H9 (cell line): Measurements from ENCODE around the gene TAP2. TPM values are rescaled to one million over a fixed set of nuclear protein-coding genes. Genes with fewer than 3 reads are reported as not detected.

ENCODE experiments used
- DNase-seq: peaks from one replicate; pipeline ENCODE4 v3.0.0-alpha.2; 2017
- H2AFZ ChIP-seq: one replicate; pipeline ENCODE4 v1.6.1; 2013; ENCODE audit warnings: mild to moderate bottlenecking, low read length, control low read depth, moderate library complexity
- H2AK5ac ChIP-seq: 2 replicates; pipeline ENCODE4 v1.6.1; 2013; ENCODE audit warnings: low read length, control low read depth, mixed read lengths; ENCODE audit not compliant: insufficient read length
- H2BK120ac ChIP-seq: one replicate; pipeline ENCODE4 v1.6.1; 2013; ENCODE audit warnings: low read depth, mild to moderate bottlenecking, low read length, control low read depth, inconsistent platforms; ENCODE audit not compliant: poor library complexity, severe bottlenecking
- H2BK12ac ChIP-seq: 2 replicates; pipeline ENCODE4 v1.6.1; 2013; ENCODE audit warnings: low read length, control low read depth, mixed read lengths, low read depth; ENCODE audit not compliant: insufficient read length
- H2BK15ac ChIP-seq: 2 replicates; pipeline ENCODE4 v1.6.1; 2013; ENCODE audit warnings: low read depth, low read length, control low read depth
- H2BK20ac ChIP-seq: one replicate; pipeline ENCODE4 v1.6.1; 2013; ENCODE audit warnings: low read depth, mild to moderate bottlenecking, low read length, control low read depth, inconsistent platforms; ENCODE audit not compliant: poor library complexity, severe bottlenecking
- H2BK5ac ChIP-seq: 2 replicates; pipeline ENCODE4 v1.6.1; 2013; ENCODE audit warnings: low read length, control low read depth, mixed read lengths; ENCODE audit not compliant: insufficient read length
- H3K14ac ChIP-seq: 2 replicates; pipeline ENCODE4 v1.6.1; 2013; ENCODE audit warnings: low read length, control low read depth; ENCODE audit not compliant: insufficient read depth
- H3K18ac ChIP-seq: 2 replicates; pipeline ENCODE4 v1.6.1; 2013; ENCODE audit warnings: low read depth, mild to moderate bottlenecking, mixed read lengths, low read length, control low read depth; ENCODE audit not compliant: insufficient read length
- H3K23ac ChIP-seq: 2 replicates; pipeline ENCODE4 v1.6.1; 2013; ENCODE audit warnings: low read length, control low read depth, mixed read lengths, low read depth; ENCODE audit not compliant: insufficient read length
- H3K23me2 ChIP-seq: 2 replicates; pipeline ENCODE4 v1.6.1; 2013; ENCODE audit warnings: low read depth, mild to moderate bottlenecking, mixed read lengths, low read length, control low read depth; ENCODE audit not compliant: insufficient read length, poor library complexity, severe bottlenecking
- H3K27ac ChIP-seq: 2 replicates; pipeline ENCODE4 v1.5.1; 2013; ENCODE audit warnings: low read length, control low read depth, mixed read lengths, low read depth; ENCODE audit not compliant: insufficient read length
- H3K27me3 ChIP-seq: 2 replicates; pipeline ENCODE4 v1.6.1; 2013; ENCODE audit warnings: low read length, control low read depth, inconsistent platforms; ENCODE audit not compliant: insufficient read depth
- H3K4ac ChIP-seq: 2 replicates; pipeline ENCODE4 v1.6.1; 2013; ENCODE audit warnings: low read depth, mild to moderate bottlenecking, control low read depth, inconsistent platforms, low read length, moderate library complexity
- H3K4me1 ChIP-seq: 2 replicates; pipeline ENCODE4 v1.6.1; 2013; ENCODE audit warnings: low read length, control low read depth, inconsistent platforms; ENCODE audit not compliant: insufficient read depth
- H3K4me2 ChIP-seq: 2 replicates; pipeline ENCODE4 v1.6.1; 2013; ENCODE audit warnings: low read length, control low read depth, mixed read lengths; ENCODE audit not compliant: insufficient read length, insufficient read depth
- H3K56ac ChIP-seq: 2 replicates; pipeline ENCODE4 v1.6.1; 2013; ENCODE audit warnings: low read depth, mild to moderate bottlenecking, mixed read lengths, low read length, control low read depth; ENCODE audit not compliant: insufficient read length
- H3K79me1 ChIP-seq: 2 replicates; pipeline ENCODE4 v1.6.1; 2013; ENCODE audit warnings: low read depth, mild to moderate bottlenecking, moderate library complexity, low read length, control low read depth, inconsistent platforms; ENCODE audit not compliant: insufficient read depth, poor library complexity, severe bottlenecking
- H3K79me2 ChIP-seq: 2 replicates; pipeline ENCODE4 v1.6.1; 2013; ENCODE audit warnings: low read length, control low read depth, inconsistent platforms; ENCODE audit not compliant: insufficient read depth
- H3K9ac ChIP-seq: 2 replicates; pipeline ENCODE4 v1.6.1; 2013; ENCODE audit warnings: low read length, control low read depth, mixed read lengths; ENCODE audit not compliant: insufficient read length; ENCODE audit errors: extremely low read depth
- H3K9me3 ChIP-seq: one replicate; pipeline ENCODE4 v1.6.1; 2013; ENCODE audit warnings: low read depth, low read length, inconsistent platforms; ENCODE audit not compliant: control insufficient read depth
- H3T11ph ChIP-seq: one replicate; pipeline ENCODE4 v1.6.1; 2013; ENCODE audit warnings: mild to moderate bottlenecking, low read length, control low read depth, inconsistent platforms
- H4K20me1 ChIP-seq: one replicate; pipeline ENCODE4 v1.6.1; 2013; ENCODE audit not compliant: control insufficient read depth, insufficient read length, insufficient read depth
- H4K5ac ChIP-seq: 2 replicates; pipeline ENCODE4 v1.6.1; 2013; ENCODE audit warnings: low read depth, mild to moderate bottlenecking, mixed read lengths, low read length, control low read depth; ENCODE audit not compliant: insufficient read length
- H4K8ac ChIP-seq: replicated peaks from 2 replicates; pipeline ENCODE4 v1.6.1; 2013; ENCODE audit warnings: low read length, control low read depth, mixed read lengths, low read depth; ENCODE audit not compliant: insufficient read length
- H4K91ac ChIP-seq: 2 replicates; pipeline ENCODE4 v1.6.1; 2013; ENCODE audit warnings: low read depth, mild to moderate bottlenecking, moderate library complexity, mixed read lengths, low read length, control low read depth; ENCODE audit not compliant: insufficient read length
- H3K27ac Mint-ChIP-seq, 3 experiments: 2 replicates in 2 of 3; 3 replicates in 1 of 3; pipeline ENCODE4 v1.8.0; 2020 to 2021; ENCODE audit warnings: mixed read lengths in 3 of 3, mild to moderate bottlenecking in 1 of 3, moderate library complexity in 1 of 3
- H3K27me3 Mint-ChIP-seq: 2 replicates; pipeline ENCODE4 v1.8.0; 2021; ENCODE audit warnings: low read depth, mild to moderate bottlenecking, moderate library complexity, mixed read lengths
- H3K36me3 Mint-ChIP-seq, 3 experiments: 2 replicates in 2 of 3; 3 replicates in 1 of 3; pipeline ENCODE4 v1.8.0; 2020 to 2021; ENCODE audit warnings: low read depth in 3 of 3, mixed read lengths in 3 of 3; ENCODE audit not compliant: insufficient read depth in 1 of 3
- H3K4me1 Mint-ChIP-seq, 2 experiments: 2 replicates each; pipeline ENCODE4 v1.8.0; 2020; ENCODE audit warnings: mixed read lengths in 2 of 2
- H3K4me3 Mint-ChIP-seq, 2 experiments: 2 replicates in 1 of 2; 3 replicates in 1 of 2; pipeline ENCODE4 v1.8.0; 2020 to 2021; ENCODE audit warnings: mild to moderate bottlenecking in 2 of 2, mixed read lengths in 2 of 2, moderate library complexity in 1 of 2
- H3K9me3 Mint-ChIP-seq, 2 experiments: 2 replicates in 1 of 2; 3 replicates in 1 of 2; pipeline ENCODE4 v1.8.0; 2020; ENCODE audit warnings: mild to moderate bottlenecking in 2 of 2, mixed read lengths in 2 of 2, moderate library complexity in 1 of 2
- WGBS: extraction: QIAGEN DNeasy Blood & Tissue Kit; methylation state at CpG from one replicate; pipeline ENCODE4 v1.1.7; 2013; ENCODE audit warnings: missing lambda C conversion rate, low lambda C conversion rate, mixed read lengths; ENCODE audit not compliant: insufficient read length; ENCODE audit errors: extremely low coverage; 5-methylcytosine and 5-hydroxymethylcytosine counted together
- total RNA-seq: library from RNA; stranded (reverse); gene quantifications from 2 replicates; pipeline ENCODE4 v1.2.1, GENCODE V29; 2021
- TF ChIP-seq, protein P1 (sequence below): fragments of 200-600 bp; sonication (generic); conservative IDR thresholded peaks from 3 replicates; pipeline ENCODE4 v1.8.0; 2021; ENCODE audit warnings: antibody characterized with exemption, mild to moderate bottlenecking

Gene TAP2
- total RNA-seq, 1 experiment from 2014 or later: 16.3 TPM

DNA sequence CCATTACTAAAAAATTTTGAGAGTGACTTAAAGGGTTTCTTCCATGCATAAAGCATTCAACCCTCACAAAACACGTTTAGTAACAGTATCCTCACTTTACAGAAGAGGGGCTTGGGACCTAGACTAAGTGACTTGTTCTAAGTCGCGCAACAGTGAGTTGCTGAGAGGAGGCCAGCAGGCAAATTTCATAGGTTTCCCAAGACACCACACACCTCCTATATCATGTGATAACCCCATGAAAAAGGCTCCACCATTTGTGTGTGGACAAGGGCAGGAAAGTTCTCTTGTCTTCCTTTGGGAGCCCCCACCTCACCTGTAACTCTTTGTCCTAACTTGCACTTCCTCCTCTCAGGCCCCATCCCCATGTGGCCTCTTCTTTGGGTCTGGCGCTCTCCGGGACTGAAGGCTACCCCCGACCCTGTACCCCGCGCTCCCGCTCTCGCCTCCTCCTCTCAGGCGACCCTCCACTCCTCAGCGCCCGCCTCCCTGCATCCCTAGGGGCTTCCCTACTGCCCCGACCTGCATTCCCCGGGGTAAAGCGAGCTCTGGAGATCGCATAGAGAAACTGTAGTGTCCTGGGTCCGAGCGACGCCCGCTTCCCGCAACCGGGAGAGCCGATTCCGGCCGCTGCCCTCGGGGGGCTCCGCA lies 4.9 kb upstream of the TAP2 start:
- no peak overlapping the region for H2BK15ac ChIP-seq
- H3K9me3 ChIP-seq: no peaks in the 10 kb centered on the region
- no peak overlapping the region for H3K56ac ChIP-seq
- TF ChIP-seq, protein P1, sequence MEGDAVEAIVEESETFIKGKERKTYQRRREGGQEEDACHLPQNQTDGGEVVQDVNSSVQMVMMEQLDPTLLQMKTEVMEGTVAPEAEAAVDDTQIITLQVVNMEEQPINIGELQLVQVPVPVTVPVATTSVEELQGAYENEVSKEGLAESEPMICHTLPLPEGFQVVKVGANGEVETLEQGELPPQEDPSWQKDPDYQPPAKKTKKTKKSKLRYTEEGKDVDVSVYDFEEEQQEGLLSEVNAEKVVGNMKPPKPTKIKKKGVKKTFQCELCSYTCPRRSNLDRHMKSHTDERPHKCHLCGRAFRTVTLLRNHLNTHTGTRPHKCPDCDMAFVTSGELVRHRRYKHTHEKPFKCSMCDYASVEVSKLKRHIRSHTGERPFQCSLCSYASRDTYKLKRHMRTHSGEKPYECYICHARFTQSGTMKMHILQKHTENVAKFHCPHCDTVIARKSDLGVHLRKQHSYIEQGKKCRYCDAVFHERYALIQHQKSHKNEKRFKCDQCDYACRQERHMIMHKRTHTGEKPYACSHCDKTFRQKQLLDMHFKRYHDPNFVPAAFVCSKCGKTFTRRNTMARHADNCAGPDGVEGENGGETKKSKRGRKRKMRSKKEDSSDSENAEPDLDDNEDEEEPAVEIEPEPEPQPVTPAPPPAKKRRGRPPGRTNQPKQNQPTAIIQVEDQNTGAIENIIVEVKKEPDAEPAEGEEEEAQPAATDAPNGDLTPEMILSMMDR: no peak
- peak overlapping the region; percentile 63 for H3K4me2 ChIP-seq
- no peak overlapping the region for H3K4ac ChIP-seq
- no peak overlapping the region for H4K8ac ChIP-seq
- peaks cover 11% of the 10 kb centered on the region for H3K23me2 ChIP-seq
- no peak overlapping the region for H2BK5ac ChIP-seq
- peak overlapping the region; percentile 59 for H2AFZ ChIP-seq
- H4K20me1 ChIP-seq: no peaks in the 10 kb centered on the region
- peak overlapping the region; percentile 94 for H3K18ac ChIP-seq
- Mint-ChIP-seq H3K27ac (peak overlapping the region in 1 of 3 experiments; percentile 86; a peak in 2 of 7 replicates), H3K9me3 (no peaks in the 10 kb centered on the region), H3K4me3 (peak overlapping the region; percentile 87 to 92), H3K36me3 (peaks cover 0 to 39% (median 12%) of the 10 kb centered on the region in 3 experiments; a peak in 5 of 7 replicates), H3K4me1 (peaks cover 3% of the 10 kb centered on the region in 2 experiments), H3K27me3 (peaks cover 29% of the 10 kb centered on the region)
- no peak overlapping the region for H2BK20ac ChIP-seq
- H3K9ac ChIP-seq: peak overlapping the region; percentile 35
- no peak overlapping the region for H2BK120ac ChIP-seq
- H2BK12ac ChIP-seq: no peak overlapping the region
- H4K5ac ChIP-seq: no peak overlapping the region
- H2AK5ac ChIP-seq: no peak overlapping the region
- no CpG with 5 or more reads among the region's 28 CpGs for WGBS
- H3K79me2 ChIP-seq: no peaks in the 10 kb centered on the region
- H3K27me3 ChIP-seq: no peaks in the 10 kb centered on the region
- no peak overlapping the region for H3K27ac ChIP-seq
- H3K4me1 ChIP-seq: peaks cover 2% of the 10 kb centered on the region; the same call in 1 of the 2 replicates
- no peak overlapping the region for H4K91ac ChIP-seq
- DNase-seq: peak; percentile 47
- no peak overlapping the region for H3T11ph ChIP-seq
- H3K79me1 ChIP-seq: no peaks in the 10 kb centered on the region
- H3K23ac ChIP-seq: no peak overlapping the region
- H3K14ac ChIP-seq: peak overlapping the region; percentile 90; the same call in 1 of the 2 replicates
